GM10248 (cell line): ENCODE results near the gene PPP2R2C.

ENCODE experiments used
- CTCF ChIA-PET: fragments of 300-600 bp; sonication (Branson Sonifier 250); formaldehyde crosslinking; extraction: SDS; loops from one replicate; lab custom pipeline; 2021; ENCODE audit warnings: antibody characterized with exemption; lab: Yijun Ruan, JAX
- POLR2A ChIA-PET: fragments of 350-650 bp; sonication (Branson Sonifier 250); formaldehyde crosslinking; extraction: SDS; loops from one replicate; lab custom pipeline; 2020; ENCODE audit warnings: antibody characterized with exemption; lab: Yijun Ruan, JAX
- DNase-seq: peaks from one replicate; pipeline ENCODE4 v3.0.0; 2012; ENCODE audit errors: extremely low spot score
- TF ChIP-seq, protein P1 (sequence below): IDR thresholded peaks from 2 replicates; pipeline ENCODE4 v1.5.1; 2012; ENCODE audit warnings: mild to moderate bottlenecking, low read depth; ENCODE audit errors: extremely low read depth, missing control alignments, control extremely low read depth

The PPP2R2C gene

DNA sequence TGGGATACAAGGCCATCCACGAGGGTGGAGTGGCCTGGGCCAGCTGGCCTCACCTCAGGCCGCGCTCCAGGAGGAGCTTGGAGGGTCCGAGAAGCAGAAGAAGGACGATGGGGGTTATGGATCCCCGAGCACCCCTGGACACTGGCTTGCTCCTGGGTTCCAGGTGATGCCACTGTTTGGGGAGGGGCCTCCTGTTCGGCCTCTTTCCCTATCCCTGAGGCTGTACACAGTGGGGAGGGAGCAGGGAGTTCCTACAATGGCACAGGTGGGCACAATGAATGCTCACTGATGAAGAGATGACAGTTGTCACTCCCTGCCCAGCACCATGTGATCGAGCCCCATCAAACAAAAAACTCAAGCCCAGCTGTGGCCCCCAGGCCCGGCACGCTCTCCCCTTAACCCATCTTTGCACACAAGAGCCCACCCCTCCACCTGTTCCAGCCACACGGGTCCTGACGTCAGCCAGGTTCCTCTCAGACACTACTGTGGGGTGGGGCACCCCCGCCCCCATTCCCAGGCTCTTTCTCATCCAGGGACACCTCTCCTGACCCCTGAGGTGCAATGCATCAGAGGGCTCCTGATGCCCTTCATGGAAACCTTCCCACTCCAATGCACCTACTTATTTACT is 132.5 kb downstream of the PPP2R2C start:
- CTCF ChIA-PET: interaction anchor here (1.1 to 3.6 kb wide), 5 partner anchors 9 to 89 kb away, joined by 3 to 16 read pairs (median 12); no protein-coding TSS in a partner anchor
- POLR2A ChIA-PET: no interaction called here
- no peak for DNase-seq
- TF ChIP-seq, protein P1, sequence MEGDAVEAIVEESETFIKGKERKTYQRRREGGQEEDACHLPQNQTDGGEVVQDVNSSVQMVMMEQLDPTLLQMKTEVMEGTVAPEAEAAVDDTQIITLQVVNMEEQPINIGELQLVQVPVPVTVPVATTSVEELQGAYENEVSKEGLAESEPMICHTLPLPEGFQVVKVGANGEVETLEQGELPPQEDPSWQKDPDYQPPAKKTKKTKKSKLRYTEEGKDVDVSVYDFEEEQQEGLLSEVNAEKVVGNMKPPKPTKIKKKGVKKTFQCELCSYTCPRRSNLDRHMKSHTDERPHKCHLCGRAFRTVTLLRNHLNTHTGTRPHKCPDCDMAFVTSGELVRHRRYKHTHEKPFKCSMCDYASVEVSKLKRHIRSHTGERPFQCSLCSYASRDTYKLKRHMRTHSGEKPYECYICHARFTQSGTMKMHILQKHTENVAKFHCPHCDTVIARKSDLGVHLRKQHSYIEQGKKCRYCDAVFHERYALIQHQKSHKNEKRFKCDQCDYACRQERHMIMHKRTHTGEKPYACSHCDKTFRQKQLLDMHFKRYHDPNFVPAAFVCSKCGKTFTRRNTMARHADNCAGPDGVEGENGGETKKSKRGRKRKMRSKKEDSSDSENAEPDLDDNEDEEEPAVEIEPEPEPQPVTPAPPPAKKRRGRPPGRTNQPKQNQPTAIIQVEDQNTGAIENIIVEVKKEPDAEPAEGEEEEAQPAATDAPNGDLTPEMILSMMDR: no peak

DNA sequence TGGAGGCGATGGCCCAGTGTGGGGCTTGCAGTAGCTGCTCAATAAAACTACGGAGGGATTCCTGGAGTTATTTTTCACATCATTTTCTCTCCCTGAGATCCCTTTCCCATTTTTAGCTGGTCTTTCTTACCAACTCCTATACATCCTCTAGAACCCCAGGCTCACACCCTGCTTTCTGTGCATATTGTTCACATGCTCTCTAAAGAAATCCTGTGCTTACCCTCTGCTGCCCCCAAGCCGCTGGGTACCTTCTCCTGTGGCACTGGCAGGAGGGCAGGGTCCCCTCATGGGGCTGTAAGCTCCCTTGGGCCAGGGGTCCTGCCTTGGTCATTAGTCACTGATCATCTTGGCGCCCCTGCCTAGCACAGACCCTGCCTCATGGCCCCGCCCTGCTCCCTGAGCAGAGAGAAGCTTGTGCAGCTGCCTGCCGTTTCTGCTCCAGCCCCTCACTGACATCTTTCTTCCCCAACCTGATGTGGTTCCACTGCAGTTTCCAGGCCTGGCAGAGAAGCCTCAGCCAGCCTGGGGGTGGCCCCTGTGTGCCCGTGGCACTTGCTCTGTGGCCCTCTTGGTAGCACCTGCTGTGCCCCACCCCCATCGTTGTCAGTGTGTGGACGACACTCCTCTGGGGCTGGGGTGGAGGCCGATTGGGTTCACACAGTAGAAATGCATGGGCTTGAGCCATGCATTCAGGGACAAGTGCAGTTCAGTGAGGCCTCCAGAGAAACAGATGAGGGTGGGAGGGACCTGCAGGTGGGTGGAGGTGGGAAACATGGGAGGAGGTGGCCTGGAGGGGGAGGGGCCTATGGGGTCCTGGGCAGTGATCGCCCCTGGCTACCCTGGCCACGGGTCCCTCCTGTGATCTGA is 133.2 kb downstream of the PPP2R2C start:
- TF ChIP-seq, protein P1: no peak
- POLR2A ChIA-PET: no interaction called here
- no peak for DNase-seq
- CTCF ChIA-PET: interaction anchor here (1.1 to 1.8 kb wide), 3 partner anchors 12 to 341 kb away, joined by 4 to 6 read pairs (median 4); no protein-coding TSS in a partner anchor

DNA sequence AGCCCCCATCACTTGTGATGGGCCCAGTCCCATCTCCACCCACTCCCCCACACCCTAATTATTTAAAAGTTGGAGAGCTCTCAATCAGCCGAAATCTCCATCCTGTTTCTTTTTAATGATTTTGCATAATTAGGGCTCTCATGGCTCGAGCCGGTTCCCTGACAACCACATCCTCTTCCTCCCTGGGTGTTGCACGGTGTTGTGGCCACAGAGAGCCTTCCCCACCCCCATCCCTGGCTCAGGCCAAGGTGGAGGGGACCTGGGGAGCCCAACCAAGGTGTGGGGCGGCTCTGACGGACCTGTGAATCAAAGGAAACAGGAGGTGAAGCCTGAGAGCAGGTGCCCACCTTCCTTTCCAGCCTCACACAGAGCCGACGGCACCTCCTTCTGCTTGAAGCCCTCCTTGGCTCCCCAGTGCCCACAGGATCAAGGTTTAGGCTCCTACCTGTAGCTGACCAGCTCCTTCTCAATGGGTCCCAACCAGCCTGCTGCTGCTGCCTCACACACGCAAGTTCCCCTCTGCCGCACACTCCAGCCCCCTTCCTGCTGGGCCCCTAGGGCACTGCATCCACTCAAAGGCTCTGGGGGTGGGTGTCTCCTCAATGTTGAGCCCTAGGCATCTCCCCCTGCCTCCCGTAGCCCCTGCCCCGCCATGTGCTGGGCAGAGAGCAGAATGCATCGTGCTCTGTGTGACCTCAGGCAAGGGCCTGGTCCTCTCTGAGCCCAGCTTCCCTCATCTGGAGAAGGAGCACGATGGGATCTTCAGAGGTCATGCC is 134.1 kb downstream of the PPP2R2C start:
- ChIA-PET POLR2A (no interaction called here), CTCF (interaction anchor here (1.1 to 1.8 kb wide), 3 partner anchors 11 to 340 kb away, joined by 4 to 6 read pairs (median 4); no protein-coding TSS in a partner anchor)
- TF ChIP-seq, protein P1: no peak
- DNase-seq: no peak

DNA sequence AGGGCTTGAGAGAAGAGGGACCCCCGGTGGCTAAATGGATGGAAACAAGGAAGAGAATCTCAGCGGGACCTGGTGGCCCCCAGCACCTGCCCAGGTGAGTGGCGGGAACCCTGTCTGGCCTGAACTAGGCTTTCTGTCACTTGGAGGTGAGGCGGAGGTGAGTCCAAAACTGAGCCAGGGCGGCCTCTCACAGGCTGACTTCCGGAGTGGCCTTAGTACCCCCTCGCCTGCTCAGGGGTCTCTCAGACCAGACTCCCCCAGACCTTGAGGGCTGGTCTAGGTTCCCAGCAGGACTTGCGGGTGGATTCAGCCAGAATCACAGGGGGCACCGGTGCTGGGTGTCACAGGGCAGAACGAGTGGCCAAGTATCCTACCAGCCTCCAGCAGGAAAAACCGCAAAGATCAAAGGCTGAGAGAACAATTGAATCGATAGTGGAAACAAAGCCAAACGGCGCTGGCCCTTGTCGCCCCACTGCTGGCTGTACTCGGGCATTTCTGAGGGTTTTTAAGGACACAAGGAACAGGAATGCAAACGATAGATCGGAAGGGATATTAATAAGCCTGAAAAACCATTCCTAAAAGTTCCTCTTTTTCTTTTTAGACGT is 135.0 kb downstream of the PPP2R2C start:
- no peak for DNase-seq
- ChIA-PET CTCF (interaction anchor here (1.5 to 1.8 kb wide), 2 partner anchors 10 to 339 kb away, joined by 4 to 6 read pairs; no protein-coding TSS in a partner anchor), POLR2A (no interaction called here)
- TF ChIP-seq, protein P1: no peak

DNA sequence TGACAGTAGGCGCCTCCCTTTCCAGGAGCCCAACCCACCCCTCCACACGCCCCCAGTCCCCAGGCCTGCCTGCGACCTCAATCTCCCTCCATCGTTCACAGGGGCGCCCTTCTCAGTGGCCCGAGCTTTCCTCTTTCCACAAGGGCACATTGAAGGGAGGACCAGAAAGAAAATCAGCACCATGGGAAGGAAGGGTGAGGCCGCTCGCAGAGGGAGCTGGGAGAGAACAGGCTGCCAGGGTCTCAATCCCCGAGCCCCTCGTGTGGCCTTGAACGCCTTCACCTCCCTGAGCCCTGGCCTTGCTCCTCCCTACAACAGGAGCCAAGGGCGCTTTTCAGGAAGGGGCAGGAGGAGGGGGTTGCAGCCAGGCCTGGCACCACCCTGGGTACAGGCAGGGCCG is 136.2 kb downstream of the PPP2R2C start:
- CTCF ChIA-PET: interaction anchor here (1.5 kb wide), 1 partner anchor 76 kb away, joined by 3 read pairs; no protein-coding TSS in a partner anchor

More for the DNA sequence above, 136.2 kb downstream of the PPP2R2C start:
- POLR2A ChIA-PET: no interaction called here
- DNase-seq: no peak
- TF ChIP-seq, protein P1: no peak
